Endodermal cell (in vitro differentiated cells): ENCODE results near the gene DRP2. TPM values are rescaled to one million over a fixed set of nuclear protein-coding genes. Genes with fewer than 3 reads are reported as not detected.
A peak's percentile ranks its signal among the peaks of the same experiment; 100 is the strongest.
"Not testable (repeated sequence)": the region's sequence is repeated elsewhere in the genome, so short reads cannot be mapped to it uniquely, and the experiment has no call there.

Source experiments
- DNase-seq: peaks from one replicate; pipeline ENCODE4 v3.0.0-alpha.2; 2017
- H3K27ac ChIP-seq: 2 replicates; pipeline ENCODE4 v1.5.1; 2013; ENCODE audit warnings: mild to moderate bottlenecking, low read depth, low read length, moderate library complexity
- H3K27me3 ChIP-seq: 2 replicates; pipeline ENCODE4 v1.6.1; 2013; ENCODE audit warnings: mild to moderate bottlenecking, low read length, moderate library complexity; ENCODE audit not compliant: insufficient read depth, control insufficient read depth, poor library complexity, severe bottlenecking
- H3K36me3 ChIP-seq: 2 replicates; pipeline ENCODE4 v1.7.0; 2013; ENCODE audit warnings: mild to moderate bottlenecking, low read length, moderate library complexity; ENCODE audit not compliant: control insufficient read depth, insufficient read depth
- H3K4me1 ChIP-seq: one replicate; pipeline ENCODE4 v1.7.0; 2013; ENCODE audit warnings: low read length; ENCODE audit not compliant: control insufficient read depth, insufficient read depth
- H3K4me3 ChIP-seq: 2 replicates; pipeline ENCODE4 v1.5.1; 2013; ENCODE audit warnings: mild to moderate bottlenecking, low read length, moderate library complexity
- H3K9ac ChIP-seq: 2 replicates; pipeline ENCODE4 v1.6.1; 2013; ENCODE audit warnings: mild to moderate bottlenecking, low read length, moderate library complexity; ENCODE audit not compliant: poor library complexity, severe bottlenecking; ENCODE audit errors: extremely low read depth
- H3K9me3 ChIP-seq: 2 replicates; pipeline ENCODE4 v1.6.1; 2013; ENCODE audit warnings: mild to moderate bottlenecking, low read length, moderate library complexity; ENCODE audit not compliant: control insufficient read depth
- H3K27ac Mint-ChIP-seq: 2 replicates; pipeline ENCODE4 v1.8.0; 2020; ENCODE audit warnings: mixed read lengths
- H3K27me3 Mint-ChIP-seq: 2 replicates; pipeline ENCODE4 v1.8.0; 2021; ENCODE audit warnings: mild to moderate bottlenecking, mixed read lengths; ENCODE audit not compliant: insufficient read depth
- H3K36me3 Mint-ChIP-seq: 2 replicates; pipeline ENCODE4 v1.8.0; 2020; ENCODE audit warnings: low read depth, mixed read lengths
- H3K4me1 Mint-ChIP-seq: 2 replicates; pipeline ENCODE4 v1.8.0; 2020; ENCODE audit warnings: mixed read lengths
- H3K4me3 Mint-ChIP-seq: 2 replicates; pipeline ENCODE4 v1.8.0; 2020; ENCODE audit warnings: mild to moderate bottlenecking, moderate library complexity, mixed read lengths
- H3K9me3 Mint-ChIP-seq: 2 replicates; pipeline ENCODE4 v1.8.0; 2020; ENCODE audit warnings: mild to moderate bottlenecking, mixed read lengths
- WGBS, 2 experiments: methylation state at CpG; one replicate each; pipeline versions ENCODE4 v1.1.5 to v1.1.7; 2013; ENCODE audit warnings: missing lambda C conversion rate in 2 of 2, mixed read lengths in 1 of 2; ENCODE audit not compliant: insufficient coverage in 1 of 2, insufficient read length in 1 of 2; 5-methylcytosine and 5-hydroxymethylcytosine counted together
- total RNA-seq, 2 donors: library from RNA; stranded (reverse); fragmentation: NEBNext Ultra II Directional in 1 of 2; extraction: Animal tissue kit (Norgen Biotek cat#: 25700) in 1 of 2; gene quantifications; 2 replicates in 1 of 2; 3 replicates in 1 of 2; pipeline ENCODE4 v1.2.1, GENCODE V29; 2021
- TF ChIP-seq, protein P1 (sequence below): fragments of 200-600 bp; sonication (generic); conservative IDR thresholded peaks from 2 replicates; pipeline ENCODE4 v1.5.0; 2021; ENCODE audit warnings: antibody characterized with exemption, mild to moderate bottlenecking

The DRP2 gene
- total RNA-seq, 2 donors from 2014 or later, result 0.15 to 0.91 TPM

DNA sequence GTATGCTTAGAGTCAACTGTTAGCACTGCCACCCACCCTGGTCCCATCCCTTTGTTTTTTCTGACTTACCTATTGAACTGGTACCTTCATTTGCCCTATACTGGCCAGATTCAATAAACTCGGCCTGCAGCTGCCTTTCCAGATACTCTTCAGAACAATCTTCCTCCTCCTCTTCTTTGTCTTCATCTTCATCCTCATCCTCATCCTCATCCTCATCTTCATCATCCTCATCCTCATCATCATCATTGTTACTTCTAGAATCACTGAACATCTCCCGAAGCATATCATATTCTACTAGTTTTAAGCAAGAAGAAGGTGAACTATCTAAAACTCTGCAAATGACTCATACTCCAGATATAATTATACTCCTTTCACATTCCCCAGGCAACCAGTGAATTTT lies 56.7 kb downstream of the DRP2 start:
- Mint-ChIP-seq H3K36me3 (no peaks in the 10 kb centered on the region), H3K4me3 (no peak overlapping the region)

DNA sequence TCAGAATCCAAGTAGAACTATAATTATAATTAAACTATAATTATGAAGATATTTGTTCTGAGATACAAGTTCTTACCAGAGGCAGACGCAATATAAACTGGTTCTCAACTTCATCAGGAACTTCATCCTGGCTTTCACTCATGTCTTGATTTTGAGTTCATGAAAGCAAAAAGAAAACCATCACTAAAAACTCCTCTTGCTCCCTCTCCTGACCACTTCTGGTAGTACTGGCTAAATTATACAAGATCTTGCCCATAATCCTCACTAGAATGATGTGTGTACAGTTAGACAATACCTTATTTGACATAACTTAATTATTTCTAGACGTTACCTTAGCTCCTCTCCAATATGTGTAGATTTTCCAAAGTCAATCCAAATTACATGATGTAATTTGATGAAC lies 67.8 kb downstream of the DRP2 start:
- Mint-ChIP-seq H3K9me3 (peaks cover 38% of the 10 kb centered on the region), H3K27ac (no peak overlapping the region), H3K27me3 (peaks cover 18% of the 10 kb centered on the region), H3K4me1 (no peaks in the 10 kb centered on the region), H3K4me3 (no peak overlapping the region), H3K36me3 (peaks cover 1% of the 10 kb centered on the region)
- H3K27ac ChIP-seq, result no peak overlapping the region
- no peak for DNase-seq
- no peaks in the 10 kb centered on the region for H3K36me3 ChIP-seq
- TF ChIP-seq, protein P1, sequence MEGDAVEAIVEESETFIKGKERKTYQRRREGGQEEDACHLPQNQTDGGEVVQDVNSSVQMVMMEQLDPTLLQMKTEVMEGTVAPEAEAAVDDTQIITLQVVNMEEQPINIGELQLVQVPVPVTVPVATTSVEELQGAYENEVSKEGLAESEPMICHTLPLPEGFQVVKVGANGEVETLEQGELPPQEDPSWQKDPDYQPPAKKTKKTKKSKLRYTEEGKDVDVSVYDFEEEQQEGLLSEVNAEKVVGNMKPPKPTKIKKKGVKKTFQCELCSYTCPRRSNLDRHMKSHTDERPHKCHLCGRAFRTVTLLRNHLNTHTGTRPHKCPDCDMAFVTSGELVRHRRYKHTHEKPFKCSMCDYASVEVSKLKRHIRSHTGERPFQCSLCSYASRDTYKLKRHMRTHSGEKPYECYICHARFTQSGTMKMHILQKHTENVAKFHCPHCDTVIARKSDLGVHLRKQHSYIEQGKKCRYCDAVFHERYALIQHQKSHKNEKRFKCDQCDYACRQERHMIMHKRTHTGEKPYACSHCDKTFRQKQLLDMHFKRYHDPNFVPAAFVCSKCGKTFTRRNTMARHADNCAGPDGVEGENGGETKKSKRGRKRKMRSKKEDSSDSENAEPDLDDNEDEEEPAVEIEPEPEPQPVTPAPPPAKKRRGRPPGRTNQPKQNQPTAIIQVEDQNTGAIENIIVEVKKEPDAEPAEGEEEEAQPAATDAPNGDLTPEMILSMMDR, result peak; percentile 71
- H3K27me3 ChIP-seq, result no peaks in the 10 kb centered on the region
- H3K9me3 ChIP-seq, result no peaks in the 10 kb centered on the region
- no peak overlapping the region for H3K4me3 ChIP-seq
- H3K9ac ChIP-seq, result no peak overlapping the region
- WGBS, 2 experiments, result 83% methylated on average over 1 of the region's 2 CpGs; no CpG with 5 or more reads in 1 of the 2 experiments
- no peaks in the 10 kb centered on the region for H3K4me1 ChIP-seq

More for the DNA sequence above, 56.7 kb downstream of the DRP2 start:
- Mint-ChIP-seq H3K4me1 (no peaks in the 10 kb centered on the region), H3K9me3 (peaks cover 45% of the 10 kb centered on the region), H3K27me3 (no peaks in the 10 kb centered on the region), H3K27ac (no peak overlapping the region)
- Histone ChIP-seq H3K36me3 (no peaks in the 10 kb centered on the region), H3K27ac (no peak overlapping the region), H3K27me3 (no peaks in the 10 kb centered on the region), H3K9me3 (no peaks in the 10 kb centered on the region), H3K4me1 (no peaks in the 10 kb centered on the region), H3K9ac (no peak overlapping the region), H3K4me3 (no peak overlapping the region)
- TF ChIP-seq, protein P1, result no peak
- DNase-seq, result no peak
- WGBS, 2 experiments, result 81 to 86% methylated on average over 1 to 2 of the region's 2 CpGs

DNA sequence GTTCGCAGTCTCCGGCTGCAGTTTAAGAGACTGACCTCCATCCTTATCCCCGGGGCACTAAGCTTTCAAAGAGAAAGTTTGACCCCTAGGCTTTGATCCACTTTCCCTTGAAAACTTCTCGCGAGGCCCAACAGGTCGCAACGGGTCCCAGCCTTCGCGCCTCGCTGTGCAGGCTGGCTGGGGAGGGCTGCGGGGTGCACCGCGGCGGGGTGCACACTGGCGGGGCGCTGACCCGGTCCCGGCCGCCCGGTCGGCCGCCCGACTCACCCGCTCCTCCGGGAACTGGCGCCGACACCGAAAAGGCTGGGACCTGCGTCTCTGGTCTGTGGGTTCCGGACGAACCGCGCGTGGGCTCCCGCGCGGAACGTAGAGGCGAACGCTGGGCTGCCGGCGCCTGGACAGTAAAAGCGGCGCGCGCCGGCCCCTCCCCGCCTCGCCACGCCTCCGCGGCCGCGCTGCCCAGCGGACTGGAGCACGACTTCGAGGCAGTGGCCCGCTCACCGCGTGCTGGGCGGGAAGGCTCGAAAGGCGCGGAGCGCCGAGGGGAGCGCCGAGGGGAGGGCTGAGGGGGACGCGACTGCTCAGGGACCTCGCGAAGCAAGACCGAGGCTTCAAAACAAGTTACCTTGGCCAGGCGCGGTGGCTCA lies 71.5 kb downstream of the DRP2 start, which contains the start of gene TAF7L:
Gene TAF7L, minus strand, starts transcription at position 378 of the 647 bp plus-strand sequence. CDS start 3,791 bp downstream, outside the sequence.
- no peak for DNase-seq

DNA sequence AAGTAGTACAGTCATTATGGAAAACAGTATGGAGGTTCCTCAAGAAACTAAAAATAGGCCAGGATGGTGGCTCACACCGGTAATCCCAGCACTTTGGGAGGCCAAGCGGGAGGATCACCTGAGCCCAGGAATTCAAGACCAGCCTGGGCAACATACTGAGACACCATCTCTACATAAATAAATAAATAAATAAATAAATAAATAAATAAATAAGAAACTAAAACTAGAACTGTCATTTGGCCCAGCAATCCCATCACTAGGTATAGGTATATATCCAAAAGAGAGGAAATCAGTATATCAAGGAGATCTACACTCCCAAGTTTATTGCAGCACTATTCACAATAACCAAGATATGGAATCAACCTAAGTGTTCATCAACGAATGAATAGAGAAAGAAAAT lies 76.0 kb downstream of the DRP2 start:
- DNase-seq, H3K27ac Mint-ChIP-seq: not testable (repeated sequence)
- WGBS, 2 experiments, result 92% methylated on average over 3 of the region's 3 CpGs; no CpG with 5 or more reads in 1 of the 2 experiments

More for the DNA sequence above, 71.5 kb downstream of the DRP2 start, which contains the start of gene TAF7L:
- no peak within 1 kb of the TSS for H3K4me3 Mint-ChIP-seq
- H3K27me3 ChIP-seq, result no peaks in the 10 kb centered on the region
- H3K9me3 Mint-ChIP-seq, result peaks cover 50% of the 10 kb centered on the region
- no peak within 1 kb of the TSS for H3K27ac ChIP-seq
- H3K9me3 ChIP-seq, result no peaks in the 10 kb centered on the region
- TF ChIP-seq, protein P1, result no peak
- no peaks in the 10 kb centered on the region for H3K4me1 Mint-ChIP-seq
- H3K9ac ChIP-seq, result no peak within 1 kb of the TSS
- H3K27ac Mint-ChIP-seq, result no peak within 1 kb of the TSS
- H3K4me3 ChIP-seq, result no peak within 1 kb of the TSS
- 50 to 91% methylated on average over 13 to 74 of the region's 75 CpGs for WGBS, 2 experiments
- peaks cover 28% of the 10 kb centered on the region for H3K27me3 Mint-ChIP-seq
- H3K36me3 Mint-ChIP-seq, result peaks cover 2% of the 10 kb centered on the region
- H3K4me1 ChIP-seq, result no peaks in the 10 kb centered on the region
- no peaks in the 10 kb centered on the region for H3K36me3 ChIP-seq

More for the DNA sequence above, 76.0 kb downstream of the DRP2 start:
- not testable (repeated sequence) for H3K4me1 ChIP-seq, H3K36me3 Mint-ChIP-seq, H3K27ac ChIP-seq, H3K9me3 ChIP-seq, H3K4me1 Mint-ChIP-seq, H3K4me3 ChIP-seq, H3K27me3 ChIP-seq, H3K36me3 ChIP-seq, H3K4me3 Mint-ChIP-seq, H3K9ac ChIP-seq
- Mint-ChIP-seq H3K9me3 (peaks cover 54% of the 10 kb centered on the region), H3K27me3 (peaks cover 21% of the 10 kb centered on the region)
